HG03095 (cell line): ENCODE results near the gene LPP.

Experiments used
- ATAC-seq: cut with Tn5 transposase; IDR thresholded peaks from one replicate; pipeline ENCODE4 v1.9.1; 2021; ENCODE audit warnings: moderate library complexity; ENCODE audit not compliant: unreplicated experiment

The LPP gene

GRCh38 chr3:188270423-188270972, 116.5 kb downstream of the LPP start:
- no peak for ATAC-seq

- no peak for ATAC-seq
Measured at GRCh38 chr3:188271226-188271914, 117.4 kb downstream of the LPP start.

- ATAC-seq = no peak
Measured at GRCh38 chr3:188272481-188273372, 118.8 kb downstream of the LPP start.

GRCh38 chr3:188274249-188274915, 120.4 kb downstream of the LPP start:
- no peak for ATAC-seq

- ATAC-seq = no peak
Measured at GRCh38 chr3:188276375-188276774, 122.4 kb downstream of the LPP start.

GRCh38 chr3:188278717-188279324, 124.9 kb downstream of the LPP start:
- no peak for ATAC-seq

- ATAC-seq = no peak
Measured at GRCh38 chr3:188279502-188280335, 125.8 kb downstream of the LPP start.

GRCh38 chr3:188280627-188281026, 126.7 kb downstream of the LPP start:
- no peak for ATAC-seq

- no peak for ATAC-seq
Measured at GRCh38 chr3:188282871-188283270, 128.9 kb downstream of the LPP start.

GRCh38 chr3:188283347-188283746, 129.4 kb downstream of the LPP start:
- no peak for ATAC-seq

GRCh38 chr3:188284455-188285212, 130.7 kb downstream of the LPP start:
- ATAC-seq = no peak

- no peak for ATAC-seq
Measured at GRCh38 chr3:188286087-188286513, 132.1 kb downstream of the LPP start.

GRCh38 chr3:188287339-188287738, 133.4 kb downstream of the LPP start:
- ATAC-seq = no peak

- no peak for ATAC-seq
Measured at GRCh38 chr3:188287762-188288505, 134.0 kb downstream of the LPP start.

- ATAC-seq = no peak
Measured at GRCh38 chr3:188292251-188292650, 138.3 kb downstream of the LPP start.

GRCh38 chr3:188292827-188293226, 138.9 kb downstream of the LPP start:
- no peak for ATAC-seq

- ATAC-seq = no peak
Measured at GRCh38 chr3:188294113-188294512, 140.2 kb downstream of the LPP start.

- ATAC-seq = no peak
Measured at GRCh38 chr3:188294823-188295487, 141.0 kb downstream of the LPP start.
